ENCODE measurements around the gene ITM2C. TPM values are rescaled to one million over a fixed set of nuclear protein-coding genes. Genes with fewer than 3 reads are reported as not detected.

Gene ITM2C
- total RNA-seq, 3 donors from 2014 or later, result 1,048 to 2,192 (median 2,113) TPM

DNA sequence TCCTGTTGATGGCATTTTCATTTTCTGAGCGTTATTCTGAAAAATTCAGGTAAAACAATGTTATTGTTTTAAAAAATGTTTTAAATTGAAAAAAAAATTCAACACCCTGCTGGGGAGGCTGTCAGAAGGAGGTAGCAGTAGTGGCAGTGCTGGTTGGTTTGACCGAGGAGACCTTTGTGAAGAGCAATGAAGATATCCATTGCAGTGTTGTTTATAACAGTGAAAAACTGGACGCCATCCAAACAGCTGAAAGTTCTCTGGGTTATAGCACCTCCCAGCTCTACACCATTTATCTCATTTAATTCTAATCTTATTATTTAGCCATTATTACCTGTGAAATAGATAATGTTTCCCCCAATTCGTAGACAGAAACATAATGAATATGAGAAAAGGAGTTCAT, 12.6 kb upstream of the ITM2C start:
- no peaks in the 10 kb centered on the region for H3K9me3 ChIP-seq
- no peaks in the 10 kb centered on the region for H3K36me3 ChIP-seq (ENCODE audit: low read depth)
- TF ChIP-seq, protein P1, sequence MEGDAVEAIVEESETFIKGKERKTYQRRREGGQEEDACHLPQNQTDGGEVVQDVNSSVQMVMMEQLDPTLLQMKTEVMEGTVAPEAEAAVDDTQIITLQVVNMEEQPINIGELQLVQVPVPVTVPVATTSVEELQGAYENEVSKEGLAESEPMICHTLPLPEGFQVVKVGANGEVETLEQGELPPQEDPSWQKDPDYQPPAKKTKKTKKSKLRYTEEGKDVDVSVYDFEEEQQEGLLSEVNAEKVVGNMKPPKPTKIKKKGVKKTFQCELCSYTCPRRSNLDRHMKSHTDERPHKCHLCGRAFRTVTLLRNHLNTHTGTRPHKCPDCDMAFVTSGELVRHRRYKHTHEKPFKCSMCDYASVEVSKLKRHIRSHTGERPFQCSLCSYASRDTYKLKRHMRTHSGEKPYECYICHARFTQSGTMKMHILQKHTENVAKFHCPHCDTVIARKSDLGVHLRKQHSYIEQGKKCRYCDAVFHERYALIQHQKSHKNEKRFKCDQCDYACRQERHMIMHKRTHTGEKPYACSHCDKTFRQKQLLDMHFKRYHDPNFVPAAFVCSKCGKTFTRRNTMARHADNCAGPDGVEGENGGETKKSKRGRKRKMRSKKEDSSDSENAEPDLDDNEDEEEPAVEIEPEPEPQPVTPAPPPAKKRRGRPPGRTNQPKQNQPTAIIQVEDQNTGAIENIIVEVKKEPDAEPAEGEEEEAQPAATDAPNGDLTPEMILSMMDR (IDR thresholded peaks at IDR 0.05), result no peak
- intact Hi-C loops (cut with DNase I, micrococcal nuclease), result loop anchor here (10.0 kb wide), 2 partner anchors 53 to 63 kb away; no protein-coding TSS in a partner anchor
- ATAC-seq, result no peak
- DNase-seq, result no peak
- H3K4me3 ChIP-seq, result no peak overlapping the region
- no peaks in the 10 kb centered on the region for H3K4me1 ChIP-seq (ENCODE audit: low read depth)

DNA sequence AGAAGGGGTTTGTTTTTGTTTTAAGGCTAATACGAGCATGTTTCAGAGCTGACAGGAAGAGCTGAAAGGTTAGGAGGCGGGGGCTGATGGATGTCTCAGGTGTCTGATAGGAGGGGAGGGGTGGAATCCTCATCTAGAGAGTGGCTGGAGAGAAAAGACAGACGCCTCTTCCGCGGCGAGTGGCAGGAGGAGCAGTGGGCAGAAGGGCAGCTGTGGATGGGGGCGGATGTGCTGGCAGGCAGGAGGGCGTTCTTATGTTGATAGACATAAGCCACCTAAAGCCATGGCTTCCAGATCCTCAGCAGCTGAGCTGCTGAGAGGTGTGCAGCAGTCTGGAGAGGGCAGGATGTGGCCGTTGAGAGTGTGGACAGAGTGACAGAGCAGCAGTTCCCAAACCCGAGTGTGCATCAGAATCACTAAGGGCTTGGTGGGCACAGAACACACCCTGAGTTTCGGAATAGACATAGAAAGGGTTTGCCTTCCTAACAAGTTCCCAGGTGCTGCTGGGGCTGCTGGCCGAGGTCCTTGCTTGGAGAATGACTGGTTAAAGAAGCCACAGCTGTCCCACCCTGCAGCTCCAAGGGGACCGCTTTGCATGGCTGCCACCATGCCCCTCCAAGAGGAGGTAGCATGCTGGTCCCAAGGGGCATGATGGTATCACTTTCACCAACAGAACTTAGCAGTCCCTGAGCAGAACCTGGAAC, 3.0 kb upstream of the ITM2C start:
- Histone ChIP-seq H3K9me3 (no peaks in the 10 kb centered on the region), H3K36me3 (ENCODE audit: low read depth) (no peaks in the 10 kb centered on the region), H3K4me3 (no peak overlapping the region), H3K4me1 (ENCODE audit: low read depth) (peaks cover 12% of the 10 kb centered on the region)
- intact Hi-C loops (cut with DNase I, micrococcal nuclease), result no loop called here
- TF ChIP-seq, protein P1 (IDR thresholded peaks at IDR 0.05), result no peak
- ATAC-seq (no peak), DNase-seq (no peak)

DNA sequence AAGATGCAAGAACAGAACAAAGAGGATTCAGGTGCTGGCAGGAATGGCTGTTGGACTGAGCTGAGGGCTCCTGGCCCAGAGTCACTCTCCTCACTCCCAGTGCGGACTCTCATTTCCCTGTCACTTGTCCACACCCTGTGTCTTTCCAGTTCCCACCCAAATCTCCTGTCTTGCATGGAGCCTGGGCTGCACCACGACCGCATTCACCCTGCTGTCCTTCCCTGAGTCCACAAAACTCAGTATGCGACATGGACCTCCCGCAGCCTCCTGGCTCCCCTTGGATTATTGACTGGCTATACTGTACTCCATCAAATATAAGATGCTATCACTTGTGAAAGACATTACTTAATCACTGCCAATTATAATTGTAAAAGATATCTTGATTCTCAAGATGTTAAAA, 2.5 kb upstream of the ITM2C start:
- Histone ChIP-seq H3K36me3 (ENCODE audit: low read depth) (no peaks in the 10 kb centered on the region), H3K9me3 (no peaks in the 10 kb centered on the region), H3K4me3 (no peak overlapping the region), H3K4me1 (ENCODE audit: low read depth) (peaks cover 18% of the 10 kb centered on the region)
- intact Hi-C loops (cut with DNase I, micrococcal nuclease), result no loop called here
- TF ChIP-seq, protein P1 (IDR thresholded peaks at IDR 0.05), result no peak
- no peak for ATAC-seq
- no peak for DNase-seq

DNA sequence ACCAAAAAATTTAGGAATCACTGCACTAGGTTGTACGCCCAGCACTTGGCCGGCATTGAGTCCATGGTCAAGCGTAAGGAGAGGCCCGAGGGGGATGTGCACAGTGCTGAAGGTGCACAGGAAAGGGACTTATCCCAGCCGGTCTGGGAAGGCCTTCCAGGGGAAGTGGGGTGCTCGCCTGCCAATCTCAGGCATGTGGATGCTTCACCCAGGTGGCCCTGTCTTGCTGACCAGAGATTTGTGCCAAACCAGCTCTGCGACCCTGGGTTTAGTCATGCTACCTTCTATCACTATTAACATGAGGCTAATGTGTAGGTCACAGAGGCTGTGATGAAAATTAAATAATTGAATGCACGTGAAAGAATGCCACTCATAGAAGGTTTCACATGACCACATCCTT, 1.7 kb upstream of the ITM2C start:
- Histone ChIP-seq H3K36me3 (ENCODE audit: low read depth) (no peaks in the 10 kb centered on the region), H3K4me3 (no peak overlapping the region), H3K4me1 (ENCODE audit: low read depth) (peaks cover 25% of the 10 kb centered on the region), H3K9me3 (no peaks in the 10 kb centered on the region)
- ATAC-seq, result no peak
- DNase-seq, result no peak
- intact Hi-C loops (cut with DNase I, micrococcal nuclease), result no loop called here
- TF ChIP-seq, protein P1 (IDR thresholded peaks at IDR 0.05), result no peak

DNA sequence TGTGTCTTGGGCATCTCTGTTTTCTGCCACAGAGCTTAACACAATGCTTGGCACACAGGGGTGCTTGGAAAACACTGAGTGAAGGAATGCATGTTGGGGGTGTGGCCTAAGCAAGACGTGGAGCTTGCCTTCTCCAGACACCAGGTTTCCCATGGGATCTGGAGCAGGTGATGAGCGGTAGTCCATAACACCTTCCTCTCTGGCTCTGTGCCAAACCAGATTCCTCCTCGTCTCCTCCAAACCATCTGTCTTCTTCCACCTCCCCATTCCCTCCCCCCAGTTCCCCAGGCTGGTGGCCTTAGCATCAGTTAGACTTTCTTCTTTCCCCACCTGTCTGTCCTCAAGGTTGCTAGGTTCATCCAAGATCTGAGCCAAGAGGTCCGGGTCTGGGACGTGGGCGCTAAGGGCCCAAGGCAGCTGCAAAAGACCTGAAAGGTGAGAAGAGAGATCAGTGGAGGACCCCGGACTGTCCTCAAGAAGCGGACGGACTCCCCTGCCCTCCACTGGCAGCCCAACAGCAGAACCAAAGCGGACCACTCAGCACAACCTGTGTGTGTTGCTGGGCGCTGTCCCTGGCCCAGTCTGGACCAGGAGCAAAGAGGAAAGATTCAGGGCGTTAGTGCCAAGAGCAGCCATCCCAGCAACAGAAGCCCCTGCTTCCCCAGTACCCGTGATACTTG, 1.2 kb upstream of the ITM2C start:
- TF ChIP-seq, protein P1 (IDR thresholded peaks at IDR 0.05), result no peak
- Histone ChIP-seq H3K4me1 (ENCODE audit: low read depth) (peaks cover 30% of the 10 kb centered on the region), H3K4me3 (no peak overlapping the region), H3K9me3 (no peaks in the 10 kb centered on the region), H3K36me3 (ENCODE audit: low read depth) (no peaks in the 10 kb centered on the region)
- DNase-seq, result peak in 2 of 3 donors; percentile 36
- intact Hi-C loops (cut with DNase I, micrococcal nuclease), result no loop called here
- ATAC-seq, result no peak

Measured in mucosa of descending colon (tissue), 3 donors.